Mammary epithelial cell (primary cell): ENCODE results near the gene C1QTNF9.

Experiments used
- EZH2 ChIP-seq: IDR thresholded peaks from 2 replicates; pipeline ENCODE4 v1.6.1; 2012; ENCODE audit warnings: low read length, inconsistent platforms, borderline replicate concordance
- TF ChIP-seq, protein P1 (sequence below), 2 donors: IDR thresholded peaks in 1 of 2; conservative IDR thresholded peaks in 1 of 2; 2 replicates each; pipeline ENCODE4 v1.5.1; 2011 to 2012; ENCODE audit warnings: inconsistent platforms in 2 of 2, low read length in 2 of 2, mild to moderate bottlenecking in 2 of 2, control low read depth in 1 of 2, low read depth in 1 of 2; ENCODE audit not compliant: insufficient read depth in 1 of 2; ENCODE audit errors: extremely low read depth in 1 of 2

DNA sequence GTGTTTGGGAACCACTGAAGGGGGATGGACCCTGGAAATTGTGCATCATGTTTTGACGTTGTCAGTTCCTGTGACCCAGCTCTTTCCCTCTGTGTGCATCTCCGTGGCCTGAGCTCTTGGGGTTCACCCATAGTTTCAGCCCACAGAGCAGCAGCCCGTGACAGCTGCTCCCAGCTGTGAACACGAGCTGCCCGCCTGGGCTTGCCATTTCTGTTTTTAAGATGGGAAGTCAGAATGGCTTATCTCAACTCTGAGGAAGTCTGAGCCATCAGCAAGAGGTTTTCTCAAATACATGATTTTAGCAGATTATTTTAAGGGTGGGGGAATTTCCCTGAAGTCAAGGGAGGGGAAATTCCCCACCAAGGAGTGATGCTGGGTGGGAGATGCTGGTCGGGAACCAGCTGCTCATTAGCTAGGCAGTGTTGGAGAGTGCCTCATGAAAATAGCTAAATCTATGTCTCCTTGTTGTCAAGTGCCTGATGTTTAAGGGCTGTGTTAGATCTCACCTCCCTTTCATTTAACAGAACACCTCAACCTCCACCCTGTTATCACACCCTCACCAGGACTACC lies 34.8 kb upstream of the C1QTNF9 start:
- TF ChIP-seq, protein P1, sequence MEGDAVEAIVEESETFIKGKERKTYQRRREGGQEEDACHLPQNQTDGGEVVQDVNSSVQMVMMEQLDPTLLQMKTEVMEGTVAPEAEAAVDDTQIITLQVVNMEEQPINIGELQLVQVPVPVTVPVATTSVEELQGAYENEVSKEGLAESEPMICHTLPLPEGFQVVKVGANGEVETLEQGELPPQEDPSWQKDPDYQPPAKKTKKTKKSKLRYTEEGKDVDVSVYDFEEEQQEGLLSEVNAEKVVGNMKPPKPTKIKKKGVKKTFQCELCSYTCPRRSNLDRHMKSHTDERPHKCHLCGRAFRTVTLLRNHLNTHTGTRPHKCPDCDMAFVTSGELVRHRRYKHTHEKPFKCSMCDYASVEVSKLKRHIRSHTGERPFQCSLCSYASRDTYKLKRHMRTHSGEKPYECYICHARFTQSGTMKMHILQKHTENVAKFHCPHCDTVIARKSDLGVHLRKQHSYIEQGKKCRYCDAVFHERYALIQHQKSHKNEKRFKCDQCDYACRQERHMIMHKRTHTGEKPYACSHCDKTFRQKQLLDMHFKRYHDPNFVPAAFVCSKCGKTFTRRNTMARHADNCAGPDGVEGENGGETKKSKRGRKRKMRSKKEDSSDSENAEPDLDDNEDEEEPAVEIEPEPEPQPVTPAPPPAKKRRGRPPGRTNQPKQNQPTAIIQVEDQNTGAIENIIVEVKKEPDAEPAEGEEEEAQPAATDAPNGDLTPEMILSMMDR (conservative IDR thresholded peaks at IDR 0.05 in 1 of 2, IDR thresholded peaks at IDR 0.05 in 1 of 2; ENCODE audit: extremely low read depth in 1 of 2, insufficient read depth in 1 of 2, low read depth in 1 of 2, low read length in 2 of 2), result no peak
- TF ChIP-seq EZH2, result no peak
